ENCODE results near the gene ITGBL1.
A peak's percentile ranks its signal among the peaks of the same experiment; 100 is the strongest.

The ITGBL1 gene

DNA sequence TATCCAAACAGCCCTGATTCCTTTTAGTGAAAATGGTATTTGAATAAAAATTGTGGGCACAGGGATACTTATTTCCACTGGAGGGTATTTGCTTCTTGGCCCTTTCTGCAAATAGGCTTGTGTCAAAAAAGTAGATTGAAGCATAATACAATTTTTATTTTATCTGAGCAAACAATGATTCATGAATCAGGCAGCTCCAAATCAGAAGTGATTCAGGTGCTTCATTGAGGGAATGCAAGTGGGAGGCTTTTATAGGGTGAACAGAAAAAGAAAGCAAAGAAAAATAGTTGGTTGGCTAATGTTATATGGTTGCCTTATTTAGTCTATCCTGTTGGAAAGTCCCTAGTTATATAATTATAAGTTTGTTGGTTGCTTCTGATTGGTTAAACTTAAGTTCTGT lies 117.9 kb downstream of the ITGBL1 start:
- no peak for DNase-seq

DNA sequence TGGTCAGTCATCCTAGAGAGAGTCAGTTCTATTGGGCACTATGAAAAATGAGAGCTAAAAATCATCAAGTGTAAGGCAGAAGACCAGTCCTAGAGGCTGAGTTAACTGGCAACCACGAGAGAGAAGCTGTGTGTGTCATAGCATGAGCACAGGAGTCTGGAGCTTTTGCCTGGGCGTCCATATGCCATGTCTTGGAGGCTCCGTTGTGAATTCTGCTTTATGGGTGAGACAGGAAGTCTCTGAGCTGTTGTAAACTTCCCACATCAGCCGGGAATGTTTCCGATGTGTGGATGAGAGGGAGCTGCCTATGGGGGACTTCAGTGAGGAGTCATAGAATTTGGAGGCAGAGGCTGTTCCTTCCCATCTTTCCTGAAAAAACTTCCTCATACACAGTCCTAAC lies 120.0 kb downstream of the ITGBL1 start:
- no peak for DNase-seq

DNA sequence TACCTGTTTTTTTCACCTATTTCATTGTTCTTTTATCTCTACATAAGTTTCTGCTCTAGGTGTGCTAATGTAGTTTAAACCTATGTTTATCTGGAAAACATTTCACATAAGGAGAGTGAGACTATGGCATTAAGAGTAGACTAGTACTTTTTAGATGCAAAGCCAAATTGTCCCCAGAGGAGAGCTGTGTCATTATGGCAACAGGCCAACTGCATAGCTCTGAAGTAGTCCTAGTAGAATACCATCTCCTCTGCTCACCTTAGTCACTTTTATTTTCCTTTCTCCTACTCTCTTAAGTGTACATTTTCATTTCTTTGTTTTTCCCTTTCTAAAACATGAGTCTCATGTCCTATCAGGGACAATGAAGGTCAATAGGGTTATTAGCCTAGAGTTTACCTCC lies 123.1 kb downstream of the ITGBL1 start:
- DNase-seq: no peak

DNA sequence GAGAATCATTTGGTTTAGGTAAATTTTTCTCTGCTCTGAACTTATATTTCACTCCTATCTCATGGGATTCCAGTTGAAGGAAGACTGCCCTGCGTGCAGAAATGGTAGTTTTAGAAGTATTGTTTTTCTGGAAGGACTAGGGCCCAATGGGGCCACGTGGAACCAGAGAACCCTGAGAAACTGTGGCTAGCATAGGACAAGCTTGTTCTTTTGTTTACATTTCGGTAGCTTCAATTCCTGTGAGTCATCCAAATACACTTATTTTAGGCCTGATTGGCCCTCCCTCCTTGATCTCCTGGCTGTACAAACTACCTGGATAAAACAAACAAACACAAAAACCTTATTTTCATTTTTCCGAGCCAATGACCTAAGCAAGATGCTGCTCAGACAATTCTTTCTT lies 124.0 kb downstream of the ITGBL1 start:
- DNase-seq: peak; percentile 10

DNA sequence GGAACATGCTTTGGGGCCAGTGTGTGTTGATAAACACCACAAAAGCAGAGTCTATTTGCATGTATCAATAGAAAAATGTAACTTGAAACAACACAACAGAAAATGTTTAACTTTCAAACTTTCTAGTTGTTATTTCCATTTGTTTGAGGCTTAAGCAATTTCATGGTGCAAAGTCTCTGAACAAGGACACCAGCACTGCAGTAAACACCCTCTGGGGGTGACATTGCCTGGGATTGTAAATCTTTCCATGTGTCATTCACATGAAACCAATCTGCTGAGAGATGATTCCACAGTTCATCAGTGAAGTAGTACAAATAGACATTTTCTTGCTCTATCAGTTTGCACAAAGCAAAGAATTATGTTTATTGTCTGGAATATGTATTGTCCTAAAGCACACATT lies 124.5 kb downstream of the ITGBL1 start:
- no peak for DNase-seq

DNA sequence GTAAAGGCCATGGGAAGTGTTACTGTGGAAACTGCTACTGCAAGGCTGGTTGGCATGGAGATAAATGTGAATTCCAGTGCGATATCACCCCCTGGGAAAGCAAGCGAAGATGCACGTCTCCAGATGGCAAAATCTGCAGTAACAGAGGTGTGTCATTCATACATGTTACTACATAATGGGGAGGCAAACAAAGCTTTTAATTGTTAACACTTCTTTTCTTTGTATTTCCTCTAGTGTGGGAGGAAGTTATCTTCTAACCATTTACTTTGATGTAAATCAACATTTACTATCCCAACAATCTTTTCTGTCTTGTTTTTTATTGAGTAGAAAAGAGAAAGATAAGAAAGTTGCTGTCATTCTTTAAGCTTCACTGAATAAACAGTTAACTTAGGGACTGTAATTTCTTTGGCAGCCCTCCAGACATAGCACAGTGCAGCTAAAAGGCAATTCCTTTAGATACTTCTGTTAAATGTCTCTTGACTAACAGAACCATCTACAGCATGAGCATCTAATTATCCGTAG lies 126.9 kb downstream of the ITGBL1 start:
- peak; percentile 59 for DNase-seq

DNA sequence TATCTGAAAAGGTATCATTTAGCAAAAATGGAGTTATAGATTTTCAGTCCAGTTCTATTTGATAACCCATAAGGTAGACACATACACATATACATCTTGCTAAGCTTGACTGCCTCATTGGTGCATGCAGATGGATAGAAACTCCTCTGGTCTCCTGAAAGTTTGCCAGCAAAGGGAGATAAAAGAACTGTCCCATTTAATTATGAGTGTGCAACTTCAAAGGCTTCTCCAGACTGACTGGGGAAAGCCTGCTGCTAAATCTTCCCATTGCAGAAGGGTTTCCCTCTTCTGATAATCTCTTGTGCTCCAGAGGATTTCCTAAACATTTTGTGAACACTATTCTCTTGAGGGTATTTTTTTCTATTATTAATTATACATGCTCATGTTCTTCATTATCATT lies 131.9 kb downstream of the ITGBL1 start:
- peak; percentile 9 for DNase-seq

DNA sequence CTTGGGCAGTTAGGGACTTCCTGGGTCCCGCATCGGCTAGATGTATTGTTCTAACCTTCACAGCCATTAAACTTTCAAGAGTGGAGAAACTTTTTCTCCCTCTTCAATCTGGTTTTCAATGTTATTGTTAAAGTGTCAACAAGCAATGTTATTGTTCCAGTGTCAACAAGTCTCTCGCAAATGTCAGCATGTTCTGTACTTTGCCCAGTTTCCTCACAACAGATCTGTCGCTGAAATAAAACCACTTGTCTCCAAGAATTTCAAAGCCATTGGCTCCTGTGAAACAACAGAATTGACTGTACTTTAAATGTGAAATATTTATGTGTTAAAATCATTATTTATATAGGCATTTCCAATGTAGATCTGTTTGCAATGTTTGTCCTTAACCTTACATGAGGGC lies 138.0 kb downstream of the ITGBL1 start:
- DNase-seq: no peak

DNA sequence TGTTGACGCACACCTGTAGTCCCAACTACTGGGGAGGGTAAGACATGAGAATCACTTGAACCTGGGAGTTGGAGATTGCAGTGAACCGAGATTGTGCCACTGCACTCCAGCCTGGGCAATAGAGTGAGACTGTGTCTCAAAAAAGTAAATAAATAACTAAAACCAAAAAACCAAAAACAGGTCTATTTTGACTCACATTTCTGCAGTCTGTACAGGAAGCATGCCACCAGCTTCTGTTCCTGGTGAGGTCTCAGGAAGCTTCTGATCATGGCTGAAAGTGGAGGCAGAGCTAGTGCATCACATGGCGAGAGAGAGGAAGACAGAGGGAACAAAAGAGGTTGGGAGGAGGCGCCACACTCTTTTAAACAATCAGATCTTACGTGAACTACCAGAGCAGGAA lies 142.5 kb downstream of the ITGBL1 start:
- DNase-seq: no peak

DNA sequence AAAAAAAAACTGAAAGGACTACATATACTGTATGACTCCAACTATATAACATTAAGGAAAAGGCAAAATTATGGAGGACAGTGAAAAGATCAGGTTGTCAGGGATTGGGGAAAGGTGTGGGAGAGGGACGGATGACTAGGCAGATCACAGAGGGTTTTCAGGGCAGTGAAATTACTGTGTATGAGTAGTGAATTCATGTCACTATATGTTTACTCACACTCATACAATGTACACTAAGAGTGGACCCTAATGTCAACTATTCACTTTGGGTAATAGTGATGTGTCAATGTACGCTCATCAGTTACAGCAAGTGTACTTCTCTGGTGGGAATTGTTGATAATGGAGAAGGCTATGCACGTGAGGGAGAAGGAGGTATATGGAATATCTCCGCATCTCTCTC lies 144.3 kb downstream of the ITGBL1 start:
- DNase-seq: no peak

DNA sequence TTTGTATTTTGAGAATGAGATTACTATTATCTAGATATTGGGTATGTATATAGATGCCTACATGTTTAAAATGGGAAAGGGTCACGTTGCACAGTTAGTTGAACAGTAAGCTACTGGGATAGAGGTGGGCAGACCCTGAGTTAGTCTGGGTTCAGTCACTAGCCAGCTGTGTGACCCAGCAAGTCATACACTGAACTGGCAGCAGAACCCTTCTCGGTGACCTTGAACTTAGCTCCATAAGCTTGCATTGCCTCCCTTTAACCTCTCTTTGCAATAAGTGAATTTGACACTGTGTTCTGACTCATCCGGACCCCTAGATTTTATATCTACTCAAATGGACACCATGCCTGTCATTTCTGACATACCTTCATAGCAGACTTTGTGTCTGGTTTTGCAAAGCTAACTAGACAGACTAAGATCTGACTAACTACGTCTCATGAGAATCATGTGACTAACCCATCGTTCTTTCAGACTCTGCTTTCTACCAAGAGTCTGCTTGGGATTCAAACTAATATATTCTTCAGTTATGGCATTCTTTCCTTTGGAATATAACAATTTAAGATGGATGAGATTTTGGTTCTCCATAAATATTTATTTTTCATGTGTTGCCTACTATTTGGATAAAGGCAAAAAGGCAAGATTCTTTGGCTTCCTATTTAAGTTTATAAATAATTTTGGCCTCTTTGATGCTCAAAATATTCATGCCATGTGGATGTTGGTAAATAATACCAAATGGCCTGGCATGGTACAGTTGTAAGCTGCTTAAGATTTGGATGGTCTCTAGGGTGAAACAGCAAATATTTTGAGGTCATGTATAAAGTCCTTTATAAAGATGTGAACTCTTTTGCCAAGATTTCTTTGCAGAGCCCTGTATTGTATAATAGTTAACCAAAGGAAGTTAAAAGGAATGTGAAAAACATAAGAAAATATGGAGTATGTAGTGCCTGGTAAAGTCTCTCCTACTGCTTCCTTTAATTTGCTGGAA lies 159.3 kb downstream of the ITGBL1 start:
- DNase-seq: no peak

DNA sequence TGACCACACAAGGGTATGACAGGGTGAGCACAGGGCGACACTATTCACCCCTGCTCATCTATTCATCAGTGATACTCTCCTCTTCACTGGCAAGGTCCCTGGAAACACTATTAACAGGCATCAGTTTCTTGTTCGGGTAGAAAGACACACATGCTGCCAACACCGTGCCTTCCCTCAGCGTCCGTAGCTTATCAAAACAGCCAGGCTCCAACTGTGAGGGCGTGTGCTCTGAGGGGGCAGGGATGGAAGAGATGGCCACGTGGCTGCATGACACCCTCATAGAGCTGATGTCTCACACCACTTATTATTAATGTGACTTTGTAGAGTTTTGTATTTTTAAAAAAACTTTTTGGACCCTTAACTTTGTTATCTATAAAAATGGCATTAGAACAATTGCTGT lies 160.3 kb downstream of the ITGBL1 start:
- no peak for DNase-seq

DNA sequence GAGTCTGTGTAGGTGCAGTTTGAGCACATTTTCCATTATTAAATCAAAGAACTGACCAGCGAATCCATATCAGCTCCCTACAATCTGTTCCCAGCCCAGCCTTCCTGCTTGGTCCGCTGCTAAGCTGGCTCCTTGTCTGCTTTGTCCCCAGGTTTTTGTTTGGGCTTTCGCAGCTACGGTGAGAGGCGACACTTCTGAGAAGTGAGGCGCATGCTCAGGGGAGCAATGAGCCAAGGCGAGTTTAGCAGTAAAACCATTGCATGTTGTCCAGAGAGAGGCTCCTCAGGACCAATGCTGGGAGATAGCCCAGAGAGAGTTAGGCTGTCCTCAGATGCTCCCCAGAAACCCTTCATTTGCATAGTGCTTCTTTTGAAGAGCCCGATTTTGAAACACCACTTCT lies 162.0 kb downstream of the ITGBL1 start:
- no peak for DNase-seq

DNA sequence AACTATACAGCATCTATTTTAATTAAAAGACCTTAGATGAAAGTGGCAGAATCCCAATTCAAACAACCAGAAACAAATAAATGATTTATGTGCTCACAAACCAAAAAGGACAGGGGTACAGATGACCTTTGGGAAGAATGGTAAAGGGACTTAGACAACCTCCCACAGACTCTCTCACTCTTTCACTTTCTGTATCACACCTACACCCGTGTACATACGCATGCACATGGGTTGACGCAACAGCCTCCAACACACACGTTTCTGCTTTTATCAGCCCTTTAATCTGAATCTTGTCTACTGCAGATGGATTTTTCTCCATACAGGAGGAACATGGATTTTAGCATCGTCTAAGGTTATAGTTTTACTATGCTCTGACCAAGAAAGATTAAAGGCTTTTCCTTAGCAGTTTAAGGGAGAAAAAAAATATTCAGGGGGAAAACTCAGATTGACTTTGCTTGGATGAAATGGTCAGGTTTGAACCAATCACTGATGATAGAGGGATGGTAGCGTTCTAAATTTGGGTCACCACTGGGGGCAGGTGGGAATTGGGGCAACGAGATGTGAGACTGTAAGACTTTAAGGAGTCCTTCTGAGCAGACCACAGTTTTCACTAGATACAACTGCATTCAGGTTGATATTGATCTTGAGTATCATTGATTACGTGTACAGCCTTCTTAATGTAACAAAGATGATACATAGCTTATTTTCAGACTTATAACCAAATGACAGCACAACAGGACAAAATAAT lies 166.1 kb downstream of the ITGBL1 start:
- DNase-seq: no peak

DNA sequence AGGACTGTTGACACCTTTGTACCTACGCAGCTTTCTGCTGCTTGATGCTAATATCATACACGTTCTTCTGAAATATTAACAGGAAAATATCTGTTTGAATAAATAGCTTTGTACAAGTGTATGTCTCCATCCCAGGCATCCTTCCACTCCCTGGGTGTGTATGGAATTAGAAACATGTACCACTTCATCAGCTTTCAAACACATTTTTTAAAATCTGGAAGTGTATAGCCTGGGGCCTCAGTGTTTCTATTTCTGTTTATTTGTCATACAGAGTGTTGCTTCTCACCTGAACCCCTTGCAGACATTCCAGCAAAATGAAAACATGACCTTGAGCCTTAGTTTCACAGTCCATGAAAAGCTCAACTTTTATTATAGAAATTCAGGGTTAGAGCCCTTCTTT lies 168.6 kb downstream of the ITGBL1 start:
- DNase-seq: no peak

DNA sequence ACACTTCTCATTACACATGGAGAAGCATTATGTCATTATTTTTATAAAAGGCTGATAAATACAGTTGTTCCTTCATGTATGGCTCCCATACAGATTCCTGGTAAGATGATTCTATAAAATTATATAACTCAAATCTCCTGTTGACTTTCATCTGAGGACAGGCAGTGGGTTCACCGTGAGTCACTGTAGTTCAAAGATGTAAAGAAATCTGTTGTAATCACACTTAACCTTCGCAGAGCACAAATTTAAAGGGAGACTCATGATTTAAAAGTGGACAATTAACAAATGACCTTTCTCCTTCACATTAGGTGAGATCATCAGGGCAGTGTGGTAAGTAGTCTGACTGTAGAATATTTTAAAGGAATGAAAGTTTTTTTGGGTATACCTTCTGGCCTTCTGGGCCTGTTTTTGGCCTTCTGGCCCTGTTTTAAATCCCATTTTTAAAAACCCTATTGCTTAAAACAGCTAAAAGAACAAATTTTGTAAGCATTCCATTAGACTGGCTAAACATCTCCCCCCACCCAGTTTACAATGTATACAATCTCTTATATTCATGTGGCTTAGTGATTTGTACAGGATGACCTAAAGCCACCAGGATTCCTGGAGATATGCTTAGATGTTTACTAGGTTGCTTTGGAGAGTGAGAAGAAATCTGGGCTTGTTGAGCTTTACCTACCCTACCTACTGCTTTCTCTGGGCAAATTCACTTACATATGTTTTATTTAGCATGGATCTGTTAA lies 171.2 kb downstream of the ITGBL1 start:
- DNase-seq: no peak

DNA sequence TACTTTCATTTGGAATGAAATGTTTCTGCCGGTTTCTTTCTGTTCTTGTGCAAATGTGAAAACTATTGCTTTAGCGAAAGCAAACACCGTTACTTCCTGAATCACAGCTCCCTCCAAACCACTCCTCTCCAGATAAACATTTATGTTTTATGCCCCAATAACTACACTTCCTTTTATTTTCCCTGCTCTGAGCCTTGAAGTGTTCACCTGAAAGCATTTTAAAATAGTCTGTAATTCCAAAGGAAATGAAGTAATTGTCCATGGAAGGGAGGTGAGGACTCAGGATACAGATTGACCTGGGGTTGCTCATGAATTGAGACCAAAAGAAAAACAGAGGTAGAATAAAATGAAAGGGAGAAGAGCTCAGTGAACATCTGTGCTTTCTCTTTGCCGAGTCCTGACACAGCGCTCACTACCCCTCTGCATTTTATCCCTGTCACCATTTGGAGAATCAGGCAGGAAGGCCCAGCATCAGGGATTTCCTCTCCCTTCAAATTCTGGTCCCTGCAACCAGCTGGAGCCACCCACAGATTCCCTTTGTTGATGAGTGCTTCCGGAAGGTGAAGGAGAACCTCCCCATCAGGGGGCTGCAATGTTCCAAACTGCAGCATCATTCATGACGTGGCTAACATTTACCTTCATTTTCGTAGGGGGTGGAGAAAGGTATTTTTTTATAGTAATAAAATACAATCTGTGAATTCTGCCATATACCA lies 171.9 kb downstream of the ITGBL1 start:
- DNase-seq: no peak

DNA sequence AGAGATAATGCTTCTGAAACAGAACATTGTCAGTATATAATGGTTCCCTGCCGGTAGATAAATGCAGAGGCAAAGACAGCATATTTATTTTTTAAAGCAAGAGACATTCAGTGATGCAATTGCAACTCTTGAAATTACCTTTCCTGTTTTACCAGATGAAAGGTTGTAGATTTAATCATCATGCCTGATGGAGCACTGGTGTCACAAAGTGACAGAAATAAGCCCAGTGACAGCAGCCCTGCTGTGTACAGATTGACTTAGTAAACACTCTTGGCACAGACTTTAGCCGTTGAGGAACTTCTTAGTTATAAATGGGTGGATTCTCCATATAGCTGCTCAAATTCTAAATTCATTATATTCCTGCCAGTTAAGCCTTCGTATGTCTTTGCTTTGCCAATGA lies 172.5 kb downstream of the ITGBL1 start:
- no peak for DNase-seq

DNA sequence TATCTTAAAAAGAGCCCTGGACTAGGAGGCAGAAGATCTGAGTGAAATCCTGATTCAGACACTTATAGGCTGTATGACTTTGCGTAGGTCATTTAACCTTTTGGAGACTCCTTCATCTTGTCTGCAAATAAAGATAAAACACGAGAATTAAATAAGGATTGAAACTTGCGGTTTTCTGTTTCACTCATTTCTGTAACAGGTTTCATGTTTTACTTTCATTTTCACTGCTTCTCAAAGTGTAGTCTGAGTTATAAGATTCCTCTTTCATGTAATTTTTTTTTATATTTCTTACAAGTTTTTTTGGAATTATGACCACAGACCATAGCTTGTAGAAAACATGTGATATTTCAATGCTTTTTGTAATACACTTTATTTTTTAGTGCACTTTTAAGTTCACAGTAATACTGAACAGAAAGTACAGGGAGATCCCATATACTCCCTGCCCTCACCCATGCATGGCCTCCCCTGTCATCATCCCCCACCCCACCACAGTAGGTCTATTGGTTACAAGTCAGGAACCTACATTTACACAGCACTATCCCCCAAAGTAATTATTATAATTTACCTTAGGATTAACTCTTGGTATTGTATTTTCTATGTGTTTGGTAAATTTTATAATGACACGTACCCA lies 174.6 kb downstream of the ITGBL1 start:
- DNase-seq: no peak

DNA sequence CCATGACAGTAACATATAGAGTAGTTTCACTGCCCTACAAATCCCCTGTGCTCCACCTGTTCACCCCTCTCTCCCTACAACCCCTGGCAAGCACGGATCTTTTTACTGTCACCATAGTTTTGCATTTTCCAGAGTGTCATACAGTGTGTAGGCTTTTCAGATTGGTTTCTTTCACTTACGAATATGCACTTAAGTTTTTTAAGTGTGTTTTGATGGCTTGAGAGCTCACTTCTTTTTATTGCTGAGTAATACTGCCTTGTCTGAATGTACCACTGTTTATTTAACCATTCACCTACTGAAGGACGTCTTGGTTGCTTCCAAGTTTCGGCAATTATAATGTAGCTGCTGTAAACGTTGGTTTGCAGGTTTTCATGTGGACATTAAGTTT lies 175.1 kb downstream of the ITGBL1 start:
- no peak for DNase-seq

DNA sequence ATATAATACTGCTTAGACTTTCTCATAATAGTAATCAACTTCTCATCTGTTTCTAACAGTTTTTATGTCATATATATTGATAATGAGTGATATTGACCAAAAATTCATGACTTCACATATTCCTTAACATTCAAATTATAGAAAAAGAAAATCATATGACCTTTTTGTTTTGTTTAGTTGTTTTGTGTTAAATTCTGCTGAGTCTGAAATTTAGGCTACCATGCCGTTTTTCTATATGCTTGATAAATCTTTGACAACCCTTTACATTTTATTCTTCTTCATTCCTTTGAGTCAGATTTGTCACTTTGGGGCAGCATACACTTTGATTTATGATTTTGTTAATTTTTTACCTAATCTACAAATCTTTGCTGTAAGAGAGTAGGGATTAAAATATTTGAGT lies 176.4 kb downstream of the ITGBL1 start:
- no peak for DNase-seq

DNA sequence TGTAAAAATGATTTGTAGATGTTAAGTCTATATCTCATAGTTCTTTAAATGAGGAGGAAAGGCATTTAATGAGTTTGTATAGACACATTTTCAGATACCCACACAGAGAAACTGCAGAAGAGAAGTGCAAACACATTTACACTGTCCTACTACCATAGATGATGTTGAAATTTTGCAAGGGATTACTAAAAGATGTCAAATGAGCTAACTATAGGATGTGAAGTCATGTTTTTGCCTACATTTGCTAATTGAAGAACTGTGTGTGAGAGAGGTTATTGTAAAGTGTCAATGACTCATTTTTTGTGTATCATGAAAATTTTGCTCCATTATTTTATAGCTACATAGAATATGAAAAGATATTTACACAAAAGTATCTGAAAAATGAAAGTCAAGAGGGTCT lies 178.9 kb downstream of the ITGBL1 start:
- DNase-seq: no peak

All from NCI-H446 treated with DMSO at 0.1 percent for 48 hours (cell line).